AG04449 (cell line): Measurements from ENCODE around the gene CLTC.

Experiments
- CTCF ChIA-PET: fragments of 350-600 bp; formaldehyde crosslinking; extraction: SDS; loops from one replicate; lab custom pipeline; 2021; ENCODE audit warnings: antibody characterized with exemption; lab: Yijun Ruan, JAX
- POLR2A ChIA-PET: fragments of 400-600, 350-600 bp; formaldehyde crosslinking; extraction: SDS; loops from one replicate; lab custom pipeline; 2020; ENCODE audit warnings: antibody characterized with exemption, inconsistent platforms; lab: Yijun Ruan, JAX
- DNase-seq: peaks from one replicate; pipeline ENCODE4 v3.0.0-alpha.2; 2010; ENCODE audit warnings: low read depth, low spot score
- H3K4me3 ChIP-seq: 2 replicates; pipeline ENCODE4 v1.5.1; 2011; ENCODE audit warnings: low read depth, mild to moderate bottlenecking, control low read depth, low read length
- CTCF ChIP-seq: IDR thresholded peaks from one replicate; pipeline ENCODE4 v1.5.1; 2011; ENCODE audit warnings: mild to moderate bottlenecking, moderate library complexity, low read length, control low read depth, inconsistent platforms; ENCODE audit not compliant: insufficient read depth; ENCODE audit errors: missing control alignments

The CLTC gene

GRCh38 chr17:59607817-59608403 lies 11.8 kb upstream of the CLTC start:
- DNase-seq, result no peak
- no peak overlapping the region for H3K4me3 ChIP-seq
- POLR2A ChIA-PET, result no interaction called here
- CTCF ChIA-PET, result interaction anchor here (1.4 kb wide), 1 partner anchor 87 kb away, joined by 3 read pairs; no protein-coding TSS in a partner anchor
- no peak for TF ChIP-seq CTCF

GRCh38 chr17:59611503-59611902 lies 8.2 kb upstream of the CLTC start:
- DNase-seq, result no peak
- H3K4me3 ChIP-seq, result no peak overlapping the region
- no peak for TF ChIP-seq CTCF
- ChIA-PET CTCF (no interaction called here), POLR2A (no interaction called here)

GRCh38 chr17:59616253-59616920 lies 3.3 kb upstream of the CLTC start:
- ChIA-PET POLR2A (no interaction called here), CTCF (no interaction called here)
- TF ChIP-seq CTCF, result no peak
- no peak for DNase-seq
- no peak overlapping the region for H3K4me3 ChIP-seq

- TF ChIP-seq CTCF, result no peak
- H3K4me3 ChIP-seq, result no peak overlapping the region
- no peak for DNase-seq
- ChIA-PET POLR2A (no interaction called here), CTCF (interaction anchor here (0.9 kb wide), 1 partner anchor 96 kb away, joined by 3 read pairs; no protein-coding TSS in a partner anchor)
These were observed 2.5 kb upstream of the CLTC start for GRCh38 chr17:59617156-59617732.

GRCh38 chr17:59619035-59619297 lies 729 bp upstream of the CLTC start:
- peak overlapping the region; percentile 88 for H3K4me3 ChIP-seq
- DNase-seq, result no peak
- TF ChIP-seq CTCF, result no peak
- POLR2A ChIA-PET, result interaction anchor here (0.7 to 2.5 kb wide), 11 partner anchors 23 to 464 kb away, joined by 3 to 9 read pairs (median 3); partner anchors contain the start of genes DHX40, PRR11, PTRH2 and SKA2
- CTCF ChIA-PET, result no interaction called here

- ChIA-PET POLR2A (interaction anchor here (1.0 to 2.5 kb wide), 7 partner anchors 32 to 465 kb away, joined by 3 to 9 read pairs (median 5); partner anchors contain the start of genes PRR11, PTRH2, SKA2 and VMP1), CTCF (interaction anchor here (1.3 kb wide), 1 partner anchor 43 kb away, joined by 4 read pairs; no protein-coding TSS in a partner anchor)
- peak overlapping the region; percentile 88 for H3K4me3 ChIP-seq
- no peak for DNase-seq
- TF ChIP-seq CTCF, result no peak
These were observed 317 bp downstream of the CLTC start for GRCh38 chr17:59620064-59620359.
